BE2C (cell line): ENCODE results near the gene IGF2R.

Experiments used
- DNase-seq: peaks from one replicate; pipeline ENCODE4 v3.0.0-alpha.2; 2020
- H3K27me3 ChIP-seq: fragments of 250-450 bp; sonication (Bioruptor Pico); 2 replicates; pipeline ENCODE4 v1.5.1; 2020; ENCODE audit warnings: mild to moderate bottlenecking
- H3K36me3 ChIP-seq: fragments of 250-450 bp; sonication (Bioruptor Pico); 2 replicates; pipeline ENCODE4 v1.5.1; 2020; ENCODE audit warnings: mild to moderate bottlenecking
- H3K4me1 ChIP-seq: fragments of 250-450 bp; sonication (Bioruptor Pico); 2 replicates; pipeline ENCODE4 v1.5.1; 2020
- H3K4me3 ChIP-seq: 2 replicates; pipeline ENCODE4 v1.5.1; 2011; ENCODE audit warnings: low read depth, low read length
- H3K9me3 ChIP-seq: fragments of 250-450 bp; sonication (Bioruptor Pico); 2 replicates; pipeline ENCODE4 v1.5.1; 2020
- CTCF ChIP-seq: IDR thresholded peaks from 2 replicates; pipeline ENCODE4 v1.5.1; 2012; ENCODE audit warnings: mild to moderate bottlenecking, low read depth, low read length

IGF2R gene

GRCh38 chr6:159959165-159959975 is 9.5 kb upstream of the IGF2R start:
- Histone ChIP-seq H3K36me3 (no peaks in the 10 kb centered on the region), H3K4me3 (no peak overlapping the region), H3K9me3 (no peaks in the 10 kb centered on the region), H3K27me3 (peaks cover 34% of the 10 kb centered on the region), H3K4me1 (no peaks in the 10 kb centered on the region)
- DNase-seq, result no peak
- no peak for TF ChIP-seq CTCF

GRCh38 chr6:159959976-159960384 is 8.9 kb upstream of the IGF2R start:
- no peaks in the 10 kb centered on the region for H3K4me1 ChIP-seq
- TF ChIP-seq CTCF, result no peak
- DNase-seq, result no peak
- peaks cover 32% of the 10 kb centered on the region for H3K27me3 ChIP-seq
- no peaks in the 10 kb centered on the region for H3K36me3 ChIP-seq
- H3K9me3 ChIP-seq, result no peaks in the 10 kb centered on the region
- no peak overlapping the region for H3K4me3 ChIP-seq

- H3K36me3 ChIP-seq, result no peaks in the 10 kb centered on the region
- DNase-seq, result no peak
- H3K27me3 ChIP-seq, result peaks cover 29% of the 10 kb centered on the region
- no peaks in the 10 kb centered on the region for H3K4me1 ChIP-seq
- TF ChIP-seq CTCF, result no peak
- no peaks in the 10 kb centered on the region for H3K9me3 ChIP-seq
- H3K4me3 ChIP-seq, result no peak overlapping the region
These were observed 8.4 kb upstream of the IGF2R start for GRCh38 chr6:159960485-159960884.

GRCh38 chr6:159961528-159961927 is 7.4 kb upstream of the IGF2R start:
- no peaks in the 10 kb centered on the region for H3K36me3 ChIP-seq
- no peak for DNase-seq
- H3K4me3 ChIP-seq, result no peak overlapping the region
- no peaks in the 10 kb centered on the region for H3K4me1 ChIP-seq
- no peaks in the 10 kb centered on the region for H3K9me3 ChIP-seq
- H3K27me3 ChIP-seq, result peaks cover 29% of the 10 kb centered on the region
- TF ChIP-seq CTCF, result no peak

- H3K4me1 ChIP-seq, result no peaks in the 10 kb centered on the region
- H3K27me3 ChIP-seq, result peaks cover 29% of the 10 kb centered on the region
- H3K36me3 ChIP-seq, result no peaks in the 10 kb centered on the region
- no peak for DNase-seq
- TF ChIP-seq CTCF, result no peak
- H3K9me3 ChIP-seq, result no peaks in the 10 kb centered on the region
- no peak overlapping the region for H3K4me3 ChIP-seq
These were observed 5.8 kb upstream of the IGF2R start for GRCh38 chr6:159963111-159963510.

- Histone ChIP-seq H3K36me3 (no peaks in the 10 kb centered on the region), H3K4me1 (no peaks in the 10 kb centered on the region), H3K27me3 (peaks cover 29% of the 10 kb centered on the region), H3K4me3 (no peak overlapping the region), H3K9me3 (no peaks in the 10 kb centered on the region)
- no peak for DNase-seq
- no peak for TF ChIP-seq CTCF
These were observed 4.8 kb upstream of the IGF2R start for GRCh38 chr6:159964046-159964445.
